ENCODE measurements around the gene NR3C1. TPM values are rescaled to one million over a fixed set of nuclear protein-coding genes. Genes with fewer than 3 reads are reported as not detected.

NR3C1 gene
- total RNA-seq, 1 donor from 2014 or later, result 13.0 TPM

DNA sequence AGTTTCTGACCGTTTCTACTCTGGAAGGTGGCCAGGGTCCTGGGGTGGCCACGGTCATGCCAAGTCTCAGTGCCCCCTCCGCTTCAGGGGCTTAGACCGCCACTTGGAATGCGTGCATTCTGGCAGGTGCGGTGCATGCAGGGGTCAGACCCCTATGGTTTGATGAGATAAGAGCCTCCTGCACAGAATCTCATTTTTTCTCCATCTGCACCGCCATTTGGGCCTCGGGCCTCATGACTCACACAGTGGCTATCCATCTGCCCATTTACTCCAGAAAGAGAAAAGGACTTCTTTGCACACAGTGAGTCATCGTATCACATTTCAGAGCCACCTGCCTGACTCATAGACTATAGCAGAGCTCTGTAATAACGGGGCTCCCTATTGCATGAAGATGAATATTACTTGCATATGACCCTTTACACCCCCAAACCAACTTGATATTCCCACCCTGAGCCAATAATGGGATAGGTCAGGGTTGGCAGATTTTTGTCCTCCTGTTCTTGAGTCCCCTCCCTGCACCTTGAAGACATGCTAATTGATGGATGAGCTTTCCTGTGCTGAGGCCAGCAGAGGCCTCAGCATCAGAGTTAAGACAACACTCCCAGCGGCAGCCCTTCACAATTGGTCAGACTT lies 157.4 kb downstream of the NR3C1 start:
- FAIRE-seq, result no peak
- DNase-seq (ENCODE audit: low spot score in 2 of 2), result no peak

GRCh38 chr5:143244990-143245389 lies 158.5 kb downstream of the NR3C1 start:
- FAIRE-seq, result no peak
- no peak for DNase-seq (ENCODE audit: low spot score in 2 of 2)

DNA sequence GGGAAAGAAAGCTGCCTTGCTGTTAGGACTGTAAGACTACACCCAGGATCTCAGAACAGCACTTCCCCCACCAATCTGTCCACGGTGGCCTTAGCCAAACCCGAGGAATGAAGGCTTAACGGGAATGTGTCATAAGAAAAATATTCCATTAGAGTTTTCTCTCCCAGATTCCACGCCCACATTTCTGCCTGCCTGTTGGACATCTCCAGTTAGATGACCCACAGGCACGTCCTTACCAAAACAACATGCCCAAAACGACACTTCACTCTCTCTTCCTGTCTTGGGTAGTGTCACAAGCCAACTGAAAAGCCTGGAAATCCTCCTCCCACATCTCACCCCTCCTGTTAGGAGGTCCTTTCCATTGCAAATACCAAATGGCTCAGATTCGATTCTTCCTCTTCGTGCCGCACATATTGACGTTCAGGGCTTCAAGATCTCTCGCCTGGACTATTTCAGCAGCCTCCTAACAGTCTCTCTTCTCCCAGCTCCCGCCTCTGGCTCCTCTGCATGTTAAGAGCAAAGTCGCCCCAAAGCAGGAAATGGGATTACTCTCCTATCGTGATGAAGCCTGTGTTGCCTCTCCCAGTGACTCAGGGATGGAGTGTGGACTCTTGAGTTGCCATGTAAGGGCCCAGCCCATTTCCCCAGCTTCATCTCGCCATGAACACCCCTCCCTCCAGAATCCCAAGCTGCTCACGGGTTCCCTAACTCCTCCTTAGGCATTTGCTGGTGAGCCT lies 159.3 kb downstream of the NR3C1 start:
- DNase-seq (ENCODE audit: low spot score in 2 of 2) (no peak), FAIRE-seq (no peak)

DNA sequence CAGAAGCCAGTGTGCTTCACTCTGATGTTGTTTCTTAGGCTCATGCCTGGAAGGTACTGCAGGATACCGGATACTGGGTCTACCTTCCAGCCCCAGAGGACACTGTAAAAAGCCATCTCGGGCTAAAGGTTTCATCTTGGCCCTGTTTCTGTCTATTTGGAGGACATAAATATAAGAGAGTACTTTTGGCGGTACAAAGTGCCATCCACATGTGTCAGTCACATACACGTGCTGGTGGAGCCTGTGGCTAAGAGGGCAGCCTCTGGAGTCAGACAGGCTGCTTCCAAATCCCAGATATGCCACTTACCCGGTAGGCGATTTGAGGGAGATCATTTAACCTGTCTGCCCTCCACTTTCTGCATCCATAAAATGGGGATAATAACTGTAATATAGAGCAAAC lies 160.4 kb downstream of the NR3C1 start:
- FAIRE-seq (no peak), DNase-seq (ENCODE audit: low spot score in 2 of 2) (no peak)

DNA sequence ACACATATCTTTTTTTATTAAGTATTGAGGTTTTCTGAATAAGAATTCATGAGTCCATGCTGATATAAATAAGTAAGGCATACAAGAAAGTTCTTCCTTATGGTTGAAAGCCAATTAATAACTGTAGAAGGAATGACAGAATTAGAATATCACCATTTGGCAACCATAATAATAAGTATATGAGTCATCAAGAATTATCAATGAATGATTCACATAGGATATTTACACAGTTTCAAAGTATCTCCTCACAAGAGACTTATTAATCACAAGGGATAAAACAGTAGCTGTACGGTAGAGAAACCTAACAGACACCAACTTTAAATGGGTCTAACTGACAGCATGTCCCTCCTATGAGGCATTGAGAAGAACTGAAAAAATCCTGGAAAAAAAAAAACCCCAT lies 161.6 kb downstream of the NR3C1 start:
- FAIRE-seq, result no peak
- no peak for DNase-seq (ENCODE audit: low spot score in 2 of 2)

DNA sequence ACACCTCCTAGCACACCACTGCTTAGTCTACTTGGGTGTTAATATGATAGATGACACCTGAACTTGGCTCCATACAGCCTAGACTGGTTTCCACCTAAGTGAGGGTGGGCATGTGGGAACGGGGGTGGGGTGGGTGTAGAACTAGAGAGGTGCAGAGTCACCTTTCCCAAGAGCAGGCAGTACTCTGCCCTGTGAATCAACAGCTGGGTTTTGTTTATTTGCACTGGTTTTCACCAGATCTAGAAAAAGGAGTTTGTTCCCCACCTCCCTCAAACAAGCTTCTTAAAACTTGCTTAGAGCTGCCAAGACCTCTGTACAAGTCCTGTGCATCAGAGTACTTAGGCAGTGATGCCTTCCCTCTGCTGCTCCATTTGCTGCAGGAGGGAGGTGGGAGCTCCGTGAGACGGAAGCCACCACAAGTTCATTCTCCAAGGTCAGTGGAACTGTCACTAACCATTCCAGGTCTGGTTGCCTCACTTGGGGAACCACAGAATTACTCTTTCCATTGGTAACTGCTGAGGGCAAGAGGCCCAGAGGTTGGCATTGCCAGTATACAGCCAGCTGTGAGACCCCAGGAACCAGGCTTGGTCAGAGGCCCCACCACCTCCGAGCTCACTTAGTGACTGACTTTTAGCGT lies 163.5 kb downstream of the NR3C1 start:
- no peak for DNase-seq (ENCODE audit: low spot score in 2 of 2)
- no peak for FAIRE-seq

GRCh38 chr5:143238620-143239019 lies 164.9 kb downstream of the NR3C1 start:
- DNase-seq (ENCODE audit: low spot score in 2 of 2), result no peak
- no peak for FAIRE-seq

DNA sequence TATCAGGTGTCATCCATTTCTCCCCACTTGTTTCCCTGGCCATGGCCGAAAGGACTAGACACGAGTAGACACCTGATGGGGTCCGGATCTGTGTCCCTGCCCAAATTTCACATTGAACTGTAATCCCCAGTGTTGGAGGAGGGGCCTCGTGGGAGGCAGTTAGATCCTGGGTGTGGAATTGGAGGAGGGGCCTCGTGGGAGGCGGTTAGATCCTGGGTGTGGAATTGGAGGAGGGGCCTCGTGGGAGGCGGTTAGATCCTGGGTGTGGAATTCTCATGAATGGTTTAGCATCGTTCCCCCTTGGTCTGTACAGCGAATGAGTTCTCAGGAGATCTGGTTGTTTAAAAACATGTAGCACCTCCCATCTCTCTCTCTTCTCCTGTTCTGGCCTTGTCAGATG lies 165.8 kb downstream of the NR3C1 start:
- DNase-seq (ENCODE audit: low spot score in 2 of 2) (no peak), FAIRE-seq (no peak)

- FAIRE-seq (no peak), DNase-seq (ENCODE audit: low spot score in 2 of 2) (no peak)
Measured at GRCh38 chr5:143236682-143237081, 166.8 kb downstream of the NR3C1 start.

GRCh38 chr5:143235423-143235822 lies 168.1 kb downstream of the NR3C1 start:
- DNase-seq (ENCODE audit: low spot score in 2 of 2) (no peak), FAIRE-seq (no peak)

DNA sequence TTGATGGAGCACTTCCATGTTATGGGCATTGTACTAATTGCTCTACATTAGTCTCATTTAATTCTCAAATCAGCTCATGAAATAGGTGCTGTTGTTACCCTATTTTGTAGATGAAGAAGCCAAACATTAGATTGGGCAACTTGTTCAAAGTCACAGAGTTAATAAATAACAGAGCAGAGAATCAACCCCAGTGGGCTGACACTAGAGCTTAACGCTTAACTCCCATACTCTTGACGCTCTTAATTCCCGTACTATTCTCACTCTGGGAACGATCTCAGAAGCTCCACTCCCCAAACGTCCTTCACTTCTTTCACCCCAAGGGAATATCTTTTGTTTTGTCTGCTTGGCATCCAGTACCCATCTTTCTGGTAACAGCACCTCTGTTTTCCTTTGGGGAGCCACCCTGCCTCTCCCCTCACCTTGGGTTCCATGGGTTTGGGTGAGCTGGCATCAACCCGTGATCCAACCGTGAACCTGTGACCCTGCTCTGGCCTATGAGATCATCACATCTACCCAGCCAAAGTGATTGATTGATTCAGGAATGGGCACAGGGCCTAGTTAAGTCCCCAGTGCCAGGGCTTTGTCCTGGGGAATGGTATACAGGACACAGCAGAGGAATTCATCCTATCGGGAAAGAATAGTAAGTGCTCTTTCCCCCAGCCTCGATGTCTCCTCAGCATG lies 169.2 kb downstream of the NR3C1 start:
- FAIRE-seq, result no peak
- no peak for DNase-seq (ENCODE audit: low spot score in 2 of 2)

GRCh38 chr5:143233031-143233430 lies 170.5 kb downstream of the NR3C1 start:
- FAIRE-seq (no peak), DNase-seq (ENCODE audit: low spot score in 2 of 2) (no peak)

DNA sequence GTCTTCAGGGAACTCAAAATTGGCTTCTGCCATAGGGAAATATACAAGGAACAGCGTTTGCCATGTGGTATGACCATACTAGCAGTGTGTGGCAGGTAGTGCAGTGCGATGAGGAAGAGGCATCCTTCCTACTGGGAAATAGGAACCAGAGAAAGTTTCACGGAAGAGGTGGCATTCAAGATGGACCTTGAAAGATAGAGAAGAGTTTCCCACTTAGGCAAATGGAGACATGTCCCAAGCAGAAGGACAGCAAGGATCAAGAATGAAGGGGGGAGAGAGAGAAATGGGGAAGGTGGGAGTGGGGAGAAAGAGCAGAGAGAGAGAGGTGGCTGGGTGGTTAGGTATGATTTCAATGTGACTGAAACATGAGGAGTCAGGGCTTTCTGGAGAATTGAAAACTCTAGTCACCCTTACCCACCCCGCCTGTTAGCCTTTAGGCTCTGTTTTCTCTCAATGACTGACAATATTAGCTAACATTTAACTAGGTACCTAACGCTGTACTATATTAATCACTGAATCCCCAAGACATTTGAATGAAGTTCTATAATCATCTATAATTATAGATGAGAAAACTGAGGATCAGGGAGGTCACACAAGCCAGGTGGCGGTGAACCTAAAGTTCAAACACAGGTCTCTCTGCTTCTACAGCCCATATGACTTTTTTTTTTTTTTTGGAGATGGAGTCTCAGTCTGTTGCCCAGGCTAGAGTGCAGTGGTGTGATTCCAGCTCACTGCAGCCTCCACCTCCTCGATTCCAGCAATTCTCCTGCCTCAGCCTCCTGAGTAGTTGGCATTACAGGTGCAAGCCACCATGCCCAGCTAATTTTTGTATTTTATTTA lies 171.3 kb downstream of the NR3C1 start:
- DNase-seq (ENCODE audit: low spot score in 2 of 2), result no peak
- FAIRE-seq, result no peak

DNA sequence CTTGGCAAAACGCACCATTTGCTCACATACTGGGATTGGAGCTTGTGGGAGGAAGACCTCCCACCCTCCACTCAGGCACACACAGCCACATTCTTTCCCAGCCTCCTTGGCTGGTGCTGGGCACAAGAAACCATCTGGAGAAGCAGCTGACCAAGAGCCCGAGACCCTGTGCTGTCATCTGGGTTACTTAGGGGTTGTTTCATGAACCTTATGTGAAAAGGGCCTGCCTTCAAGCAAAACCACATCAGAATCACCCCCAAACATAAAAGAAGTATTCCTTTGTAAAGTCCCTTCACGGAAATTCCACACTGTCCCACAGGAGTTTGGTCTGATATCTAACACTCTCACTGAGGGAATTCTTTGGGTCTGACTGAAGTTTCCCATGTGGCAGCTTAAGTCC lies 172.1 kb downstream of the NR3C1 start:
- FAIRE-seq (no peak), DNase-seq (ENCODE audit: low spot score in 2 of 2) (no peak)

DNA sequence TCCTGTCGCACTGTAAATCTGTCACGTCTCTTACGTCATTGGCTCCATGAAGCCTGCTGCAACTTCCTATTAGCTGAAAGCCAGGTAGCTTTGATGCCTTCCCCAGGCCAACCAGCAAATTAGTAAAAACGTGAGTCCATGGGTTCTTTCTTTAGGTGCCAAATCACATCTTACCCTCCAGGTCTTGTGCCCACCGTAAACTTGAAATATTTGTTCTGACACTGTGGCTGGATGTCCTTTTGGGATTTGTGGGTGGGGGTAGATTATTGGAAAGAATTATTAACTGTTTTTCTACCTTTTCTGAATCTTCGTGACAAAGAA lies 172.8 kb downstream of the NR3C1 start:
- FAIRE-seq (no peak), DNase-seq (ENCODE audit: low spot score in 2 of 2) (no peak)

DNA sequence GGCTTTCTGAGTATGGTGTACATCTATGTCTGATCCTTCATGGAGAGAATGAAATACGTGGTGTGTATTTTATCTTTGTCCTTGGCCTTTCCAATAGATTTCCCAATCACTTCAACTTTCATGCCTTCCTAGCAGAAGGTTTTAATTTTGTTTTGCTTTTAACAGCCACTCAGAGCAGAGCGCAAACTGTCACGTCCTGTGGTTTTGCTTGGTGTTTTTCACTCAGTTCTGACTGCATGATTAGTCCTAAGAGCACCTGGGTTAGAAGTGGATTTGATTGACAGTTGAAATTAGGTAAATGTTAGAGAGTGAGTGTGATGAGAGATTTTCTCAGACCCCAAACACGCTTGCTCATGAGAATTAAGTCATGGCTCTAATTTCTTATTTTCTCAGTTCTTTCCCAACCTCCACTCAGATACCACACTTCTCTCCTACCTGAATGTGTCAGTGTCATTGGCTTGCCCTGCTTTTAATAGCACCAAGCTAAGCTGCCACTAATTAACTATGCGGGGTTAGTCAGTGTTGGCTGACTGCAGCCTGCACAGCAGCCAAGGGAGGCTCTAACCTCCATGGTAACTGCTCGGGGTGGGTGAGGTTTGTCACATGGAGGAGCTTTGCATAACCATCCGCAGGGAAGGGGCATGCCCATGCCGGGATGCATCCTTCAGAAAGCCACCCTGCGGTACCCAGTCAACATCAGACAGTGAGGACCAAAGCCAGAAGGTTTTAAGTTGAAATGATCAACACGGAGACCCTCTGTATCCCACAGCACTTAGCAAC lies 173.4 kb downstream of the NR3C1 start:
- no peak for FAIRE-seq
- DNase-seq (ENCODE audit: low spot score in 2 of 2), result no peak

DNA sequence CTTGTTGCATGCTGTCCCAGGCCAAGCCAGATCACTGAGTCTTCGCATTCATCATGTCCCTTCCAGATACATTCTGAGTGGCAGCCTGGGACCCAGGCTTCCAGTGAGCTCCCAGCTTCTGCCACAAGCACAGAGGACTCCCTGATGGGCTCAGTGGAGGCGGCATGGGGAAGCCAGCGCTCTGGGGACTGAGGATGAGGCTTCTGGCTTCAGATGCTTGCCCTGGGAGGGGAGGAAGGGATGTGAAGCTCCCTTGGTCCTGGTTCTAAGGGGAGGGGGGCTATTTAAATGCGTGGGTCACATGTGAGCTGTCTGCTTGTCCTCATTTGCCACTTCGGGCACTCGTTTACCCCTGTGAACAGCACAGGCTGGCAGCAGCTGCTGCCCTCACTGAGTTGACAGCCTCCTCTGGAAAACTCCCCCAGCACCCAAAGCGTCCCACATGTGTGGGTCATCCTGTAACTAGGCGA lies 174.0 kb downstream of the NR3C1 start:
- DNase-seq (ENCODE audit: low spot score in 2 of 2), result no peak
- no peak for FAIRE-seq

DNA sequence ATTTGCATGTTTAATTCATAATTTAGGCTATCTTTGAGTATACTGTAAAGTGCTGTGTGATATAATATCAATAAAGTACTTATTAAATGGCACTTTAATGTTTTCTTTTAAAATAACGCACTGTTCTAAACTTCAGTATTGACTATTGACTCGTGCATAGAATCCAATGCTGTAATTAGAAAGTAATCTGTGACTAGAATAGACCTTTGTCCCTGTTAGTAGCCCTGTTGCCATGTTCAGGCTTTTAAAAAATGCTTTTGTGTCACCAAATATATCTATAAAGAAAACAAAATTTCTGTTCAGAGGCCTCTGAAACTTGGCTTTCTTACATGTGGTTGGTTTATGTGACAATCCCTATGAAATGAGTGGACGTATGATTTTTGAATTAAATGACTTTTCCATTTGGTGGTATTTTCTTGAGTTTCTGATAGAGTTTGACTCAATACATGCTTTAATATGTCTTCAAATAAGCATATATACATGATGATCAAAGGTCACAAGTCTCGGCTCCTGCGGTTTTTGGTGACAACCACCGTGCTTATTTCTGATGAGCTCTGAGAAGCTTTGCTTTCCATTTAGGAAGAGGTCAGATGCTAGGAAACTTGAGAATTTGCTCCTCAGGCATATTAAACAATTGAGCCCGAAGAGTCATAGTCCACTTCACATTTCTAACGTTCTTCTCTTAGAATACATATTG lies 174.7 kb downstream of the NR3C1 start:
- DNase-seq (ENCODE audit: low spot score in 2 of 2) (no peak), FAIRE-seq (no peak)
